Spinal cord (tissue), 10 donors: ENCODE results near the gene CABLES2. TPM values are rescaled to one million over a fixed set of nuclear protein-coding genes. Genes with fewer than 3 reads are reported as not detected.

Experiments used
- DNase-seq, 6 donors: peaks; one replicate each; pipeline versions ENCODE4 v3.0.0 to v3.0.0-alpha.2; 2013 to 2015; ENCODE audit warnings: low spot score in 6 of 6, low read depth in 4 of 6
- H3K27ac ChIP-seq: one replicate; pipeline ENCODE4 v1.5.1; 2013; ENCODE audit warnings: low read depth, low read length, control low read depth
- H3K27me3 ChIP-seq: one replicate; pipeline ENCODE4 v1.6.1; 2013; ENCODE audit warnings: low read length; ENCODE audit not compliant: control insufficient read depth, insufficient read depth
- H3K36me3 ChIP-seq: one replicate; pipeline ENCODE4 v1.6.1; 2013; ENCODE audit warnings: low read length; ENCODE audit not compliant: control insufficient read depth, insufficient read depth
- H3K4me1 ChIP-seq: one replicate; pipeline ENCODE4 v1.6.1; 2013; ENCODE audit warnings: low read length; ENCODE audit not compliant: control insufficient read depth, insufficient read depth
- H3K4me3 ChIP-seq: one replicate; pipeline ENCODE4 v1.5.1; 2013; ENCODE audit warnings: low read depth, low read length, control low read depth
- H3K9me3 ChIP-seq: one replicate; pipeline ENCODE4 v1.6.1; 2013; ENCODE audit warnings: low read length; ENCODE audit not compliant: control insufficient read depth, insufficient read depth
- WGBS: methylation state at CpG from one replicate; pipeline ENCODE4 v1.1.5; 2013; ENCODE audit warnings: missing lambda C conversion rate; ENCODE audit not compliant: insufficient coverage; 5-methylcytosine and 5-hydroxymethylcytosine counted together
- polyA plus RNA-seq, 2 donors: library from polyadenylated mRNA; unstranded; fragments of 120-200 nt; gene quantifications; one replicate each; pipeline ENCODE4 v1.2.1, GENCODE V29; 2013; ENCODE audit not compliant: insufficient read length in 2 of 2
- total RNA-seq, 2 donors: library from RNA; depleted of rRNA in 1 of 2; stranded (reverse); fragments of 120-200 nt in 1 of 2; fragments of >200 nt in 1 of 2; gene quantifications; one replicate each; pipeline versions ENCODE4 v1.2.3 to v1.2.4, GENCODE V29; 2013 to 2014
- donor health status: healthy.

Gene CABLES2
- total and polyA plus RNA-seq, 4 donors = 4.0 to 23.0 (median 14.1) TPM

- Histone ChIP-seq H3K9me3 (no peaks in the 10 kb centered on the region), H3K27me3 (no peaks in the 10 kb centered on the region), H3K4me1 (peaks cover 94% of the 10 kb centered on the region), H3K4me3 (no peak overlapping the region), H3K27ac (no peak overlapping the region), H3K36me3 (peaks cover 73% of the 10 kb centered on the region)
- WGBS = 72% methylated on average over 34 of the region's 34 CpGs
- DNase-seq = no peak
These were observed 45.1 kb downstream of the CABLES2 start for GRCh38 chr20:62361799-62362589.

DNA sequence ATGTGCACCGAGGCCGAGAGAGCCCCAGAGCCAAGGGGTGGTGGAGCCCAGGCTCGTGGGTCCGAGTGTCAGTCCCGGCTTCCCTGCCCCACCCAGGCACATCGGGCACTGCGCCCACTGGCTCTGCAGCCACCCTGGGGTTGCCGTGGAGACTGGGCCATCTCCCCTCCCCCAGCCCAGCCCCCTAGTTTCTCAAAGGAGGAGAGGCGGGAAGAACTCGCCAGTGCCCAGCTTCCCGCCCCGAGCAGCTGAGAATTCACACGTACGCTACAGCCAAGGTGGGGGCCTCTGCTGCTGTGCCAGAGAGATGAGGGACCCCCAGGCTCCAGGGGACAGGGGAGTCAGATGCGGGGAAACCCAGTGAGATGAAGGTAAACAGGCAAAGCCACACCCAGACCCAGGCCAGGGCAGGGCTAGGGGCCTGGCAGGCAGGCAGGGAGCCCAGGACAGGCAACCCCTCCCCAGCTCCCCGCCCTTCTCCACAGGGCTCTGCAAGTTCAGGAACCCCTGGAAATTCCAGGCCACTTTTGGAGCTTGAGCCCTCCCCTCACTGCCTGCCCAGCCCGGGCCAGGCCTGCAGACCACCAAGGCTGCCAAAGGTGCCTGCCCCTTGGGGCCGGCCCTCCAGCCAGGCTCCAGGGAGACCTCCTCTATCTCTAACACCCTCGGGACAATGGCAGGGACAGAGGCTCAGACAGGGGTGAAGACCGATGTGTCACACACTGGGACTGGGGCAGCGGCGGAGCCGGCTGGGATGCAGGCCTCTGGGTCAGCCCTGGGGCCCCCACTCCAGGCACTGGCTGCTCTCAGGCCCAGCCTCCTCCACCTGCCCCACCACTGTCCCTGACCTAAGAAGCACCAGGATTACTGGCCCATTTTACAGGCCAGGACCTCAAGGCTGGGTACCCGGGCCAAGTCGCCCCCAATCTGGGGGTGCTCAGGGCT lies 46.0 kb downstream of the CABLES2 start:
- H3K36me3 ChIP-seq = peaks cover 82% of the 10 kb centered on the region
- WGBS = 40% methylated on average over 22 of the region's 25 CpGs
- peak in 2 of 6 donors; percentile 74 to 78 for DNase-seq
- peaks cover 96% of the 10 kb centered on the region for H3K4me1 ChIP-seq
- H3K4me3 ChIP-seq = no peak overlapping the region
- H3K27me3 ChIP-seq = no peaks in the 10 kb centered on the region
- no peaks in the 10 kb centered on the region for H3K9me3 ChIP-seq
- peak overlapping the region; percentile 27 for H3K27ac ChIP-seq

- Histone ChIP-seq H3K9me3 (no peaks in the 10 kb centered on the region), H3K4me3 (no peak overlapping the region), H3K27me3 (no peaks in the 10 kb centered on the region), H3K4me1 (peaks cover 96% of the 10 kb centered on the region), H3K27ac (peak overlapping the region; percentile 57), H3K36me3 (peaks cover 85% of the 10 kb centered on the region)
- 32% methylated on average over 25 of the region's 25 CpGs for WGBS
- peak in 2 of 6 donors; percentile 71 to 75 for DNase-seq
These were observed 47.5 kb downstream of the CABLES2 start for GRCh38 chr20:62359491-62360121.

- Histone ChIP-seq H3K27ac (peak overlapping the region; percentile 57), H3K36me3 (peaks cover 85% of the 10 kb centered on the region), H3K9me3 (no peaks in the 10 kb centered on the region), H3K27me3 (no peaks in the 10 kb centered on the region), H3K4me3 (no peak overlapping the region), H3K4me1 (peaks cover 94% of the 10 kb centered on the region)
- no peak for DNase-seq
- WGBS = 50% methylated on average over 12 of the region's 16 CpGs
These were observed 48.0 kb downstream of the CABLES2 start for GRCh38 chr20:62359043-62359490.

GRCh38 chr20:62358171-62359042 lies 48.7 kb downstream of the CABLES2 start:
- Histone ChIP-seq H3K4me1 (peaks cover 91% of the 10 kb centered on the region), H3K9me3 (no peaks in the 10 kb centered on the region), H3K4me3 (no peak overlapping the region), H3K36me3 (peaks cover 87% of the 10 kb centered on the region), H3K27ac (no peak overlapping the region), H3K27me3 (no peaks in the 10 kb centered on the region)
- DNase-seq = peak in 1 of 6 donors; percentile 20
- 65% methylated on average over 19 of the region's 24 CpGs for WGBS

GRCh38 chr20:62357681-62358080 lies 49.4 kb downstream of the CABLES2 start:
- no peaks in the 10 kb centered on the region for H3K27me3 ChIP-seq
- no peak overlapping the region for H3K27ac ChIP-seq
- 55% methylated on average over 5 of the region's 7 CpGs for WGBS
- peaks cover 91% of the 10 kb centered on the region for H3K4me1 ChIP-seq
- H3K36me3 ChIP-seq = peaks cover 88% of the 10 kb centered on the region
- DNase-seq = peak in 1 of 6 donors; percentile 19
- no peaks in the 10 kb centered on the region for H3K9me3 ChIP-seq
- H3K4me3 ChIP-seq = no peak overlapping the region

DNA sequence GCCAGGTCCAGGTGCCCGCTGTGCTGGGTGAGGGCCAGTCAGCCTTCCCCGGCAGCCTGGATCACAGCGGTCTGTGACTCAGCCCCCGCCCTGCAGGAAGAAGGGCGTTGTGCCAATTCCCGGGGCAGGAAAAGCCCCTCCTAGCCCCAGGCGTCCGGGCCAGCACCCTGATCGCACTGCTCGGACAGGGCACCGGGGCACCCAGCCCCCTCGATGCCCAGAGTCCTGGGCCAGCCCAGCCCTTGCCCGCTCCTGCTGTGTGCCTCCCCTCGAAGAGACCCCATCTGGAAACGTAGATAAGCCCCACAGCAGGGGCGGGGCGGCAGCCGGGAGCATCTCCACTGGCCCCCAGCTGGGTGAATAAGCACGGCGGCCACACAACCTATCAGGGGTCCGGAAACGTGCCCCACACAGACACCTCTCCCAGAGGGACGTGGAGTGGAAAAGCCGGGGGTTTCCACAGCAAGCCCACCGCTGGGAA lies 49.9 kb downstream of the CABLES2 start:
- WGBS = 42% methylated on average over 22 of the region's 25 CpGs

DNA sequence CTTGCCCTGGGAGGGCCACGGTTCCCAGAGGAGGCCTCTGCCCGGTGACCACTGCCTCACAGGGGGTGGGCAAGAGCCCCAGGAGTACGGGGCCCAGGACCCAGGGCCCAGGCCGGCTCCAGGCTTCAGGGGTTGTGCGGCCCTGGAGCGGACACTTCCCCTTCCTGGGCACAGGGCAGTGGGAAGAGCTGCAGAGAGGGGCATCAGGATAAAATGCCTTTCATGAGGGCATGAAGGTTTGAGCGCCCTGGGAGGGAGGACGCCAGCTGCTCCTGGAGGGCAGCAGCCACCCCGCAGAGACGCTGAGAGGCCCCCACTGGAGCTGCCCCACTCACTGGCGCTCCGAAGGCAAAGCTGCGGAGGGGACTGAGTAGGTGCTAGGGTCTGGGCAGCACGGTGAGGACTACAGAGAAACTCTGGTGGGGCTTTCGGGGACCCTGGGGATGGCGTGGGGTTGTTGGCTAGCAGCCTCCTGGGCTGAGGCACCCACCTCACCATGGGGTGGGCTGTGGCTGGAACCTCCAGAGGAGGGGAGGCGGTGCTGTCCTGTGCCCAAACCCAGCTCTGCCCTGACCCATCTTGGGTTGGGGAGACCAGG lies 50.4 kb downstream of the CABLES2 start:
- WGBS = 43% methylated on average over 16 of the region's 17 CpGs
- Histone ChIP-seq H3K9me3 (no peaks in the 10 kb centered on the region), H3K36me3 (peaks cover 89% of the 10 kb centered on the region), H3K27ac (peak overlapping the region; percentile 82), H3K4me1 (peaks cover 91% of the 10 kb centered on the region), H3K27me3 (no peaks in the 10 kb centered on the region), H3K4me3 (no peak overlapping the region)
- no peak for DNase-seq

More for the DNA sequence above, 49.9 kb downstream of the CABLES2 start:
- Histone ChIP-seq H3K4me3 (no peak overlapping the region), H3K36me3 (peaks cover 89% of the 10 kb centered on the region), H3K9me3 (no peaks in the 10 kb centered on the region), H3K4me1 (peaks cover 91% of the 10 kb centered on the region), H3K27ac (peak overlapping the region; percentile 82), H3K27me3 (no peaks in the 10 kb centered on the region)
- peak in 1 of 6 donors; percentile 55 for DNase-seq
